Lower leg skin (tissue), 3 donors: ENCODE data around the gene MAMLD1.

ENCODE experiments used
- CTCF ChIP-seq, 3 donors: fragments of 450-650 bp; IDR thresholded peaks; one replicate each; pipeline ENCODE4 v1.5.1; 2016; ENCODE audit warnings: antibody characterized with exemption in 3 of 3, mild to moderate bottlenecking in 3 of 3, moderate library complexity in 2 of 3
- POLR2A ChIP-seq, 2 donors: fragments of 450-650 bp; IDR thresholded peaks; one replicate each; pipeline ENCODE4 v1.6.1; 2016 to 2017; ENCODE audit warnings: antibody characterized with exemption in 2 of 2, mild to moderate bottlenecking in 1 of 2, moderate library complexity in 1 of 2

- no peak for TF ChIP-seq CTCF (IDR thresholded peaks at IDR 0.05)
- no peak for TF ChIP-seq POLR2A (IDR thresholded peaks at IDR 0.05)
These were observed 46.8 kb downstream of the MAMLD1 start for GRCh38 chrX:150409964-150410363.
